Testis (tissue), 3 donors: ENCODE results near the gene MFSD12. TPM values are rescaled to one million over a fixed set of nuclear protein-coding genes. Genes with fewer than 3 reads are reported as not detected.

Experiments
- DNase-seq: peaks from one replicate; pipeline ENCODE4 v3.0.0-alpha.2; 2019
- H3K27ac ChIP-seq, 2 donors: fragments of 200-600 bp; sonication (generic); one replicate each; pipeline ENCODE4 v1.5.1; 2019
- H3K27me3 ChIP-seq: fragments of 200-600 bp; sonication (generic); one replicate; pipeline ENCODE4 v1.5.1; 2019
- H3K36me3 ChIP-seq: fragments of 200-600 bp; sonication (generic); one replicate; pipeline ENCODE4 v1.5.1; 2017; ENCODE audit warnings: low read depth; ENCODE audit errors: missing control alignments
- H3K4me1 ChIP-seq: fragments of 200-600 bp; sonication (generic); one replicate; pipeline ENCODE4 v1.5.1; 2019
- H3K4me3 ChIP-seq, 2 donors: fragments of 200-600 bp; sonication (generic); one replicate each; pipeline ENCODE4 v1.5.1; 2017 to 2019
- H3K9me3 ChIP-seq: fragments of 200-600 bp; sonication (generic); one replicate; pipeline ENCODE4 v1.5.1; 2017
- POLR2A ChIP-seq: fragments of 450-650 bp; IDR thresholded peaks from one replicate; pipeline ENCODE4 v1.6.1; 2017; ENCODE audit warnings: antibody characterized with exemption, mild to moderate bottlenecking, moderate library complexity
- WGBS, 2 donors: methylation state at CpG; one replicate each; pipeline ENCODE4 v1.1.5; 2018; 5-methylcytosine and 5-hydroxymethylcytosine counted together
- intact Hi-C: fragments of 100-400 bp; cut with DNase I; formaldehyde crosslinking; loops from one replicate; pipeline ENCODE4 v1.15.1; 2023; ENCODE audit warnings: low total_unique reads
- polyA plus RNA-seq: library from polyadenylated mRNA; stranded (reverse); fragments of 350-450 nt; fragmentation: Illumina TruSeq; extraction: RNeasy Lipid Tissue Mini Kit (QIAGEN cat#74804); gene quantifications from one replicate; pipeline ENCODE4 v1.2.3, GENCODE V29; 2014; ENCODE audit warnings: low read depth, low replicate concordance; ENCODE audit not compliant: insufficient read depth
- total RNA-seq, 2 donors: library from RNA; depleted of rRNA; stranded (reverse); fragments of >200 nt; gene quantifications; one replicate each; pipeline ENCODE4 v1.2.3, GENCODE V29; 2016
- TF ChIP-seq, protein P1 (sequence below), 3 experiments: fragments of 450-650 bp in 2 of 3; fragments of 200-600 bp in 1 of 3; sonication (generic) in 1 of 3; IDR thresholded peaks; one replicate each; pipeline ENCODE4 v1.5.1; 2016 to 2019; ENCODE audit warnings: antibody characterized with exemption in 3 of 3, mild to moderate bottlenecking in 2 of 3, moderate library complexity in 1 of 3

The MFSD12 gene
- total and polyA plus RNA-seq, 3 donors from 2014 or later = 32.8 to 95.1 (median 83.9) TPM

DNA sequence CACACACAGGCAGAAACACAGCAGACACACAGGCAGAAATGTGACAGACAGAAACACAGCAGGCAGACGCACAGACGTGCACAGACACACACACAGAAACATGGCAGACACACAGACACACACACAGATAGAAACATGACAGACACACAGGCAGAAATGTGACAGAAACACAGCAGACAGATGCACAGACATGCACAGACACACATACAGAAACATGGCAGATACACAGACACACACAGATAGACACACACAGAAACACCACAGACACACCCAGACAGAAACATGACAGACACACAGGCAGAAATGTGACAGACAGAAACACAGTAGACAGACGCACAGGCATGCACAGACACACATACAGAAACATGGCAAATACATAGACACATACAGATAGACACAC is 48.0 kb upstream of the MFSD12 start:
- H3K27me3 ChIP-seq = no peaks in the 10 kb centered on the region
- intact Hi-C loops = no loop called here
- no peaks in the 10 kb centered on the region for H3K9me3 ChIP-seq
- 86 to 87% methylated on average over 3 of the region's 3 CpGs for WGBS, 2 donors
- H3K36me3 ChIP-seq = no peaks in the 10 kb centered on the region
- no peak overlapping the region for H3K4me3 ChIP-seq
- peaks cover 34% of the 10 kb centered on the region for H3K4me1 ChIP-seq
- no peak overlapping the region for H3K27ac ChIP-seq
- DNase-seq = no peak
- no peak for TF ChIP-seq POLR2A
- TF ChIP-seq, protein P1, sequence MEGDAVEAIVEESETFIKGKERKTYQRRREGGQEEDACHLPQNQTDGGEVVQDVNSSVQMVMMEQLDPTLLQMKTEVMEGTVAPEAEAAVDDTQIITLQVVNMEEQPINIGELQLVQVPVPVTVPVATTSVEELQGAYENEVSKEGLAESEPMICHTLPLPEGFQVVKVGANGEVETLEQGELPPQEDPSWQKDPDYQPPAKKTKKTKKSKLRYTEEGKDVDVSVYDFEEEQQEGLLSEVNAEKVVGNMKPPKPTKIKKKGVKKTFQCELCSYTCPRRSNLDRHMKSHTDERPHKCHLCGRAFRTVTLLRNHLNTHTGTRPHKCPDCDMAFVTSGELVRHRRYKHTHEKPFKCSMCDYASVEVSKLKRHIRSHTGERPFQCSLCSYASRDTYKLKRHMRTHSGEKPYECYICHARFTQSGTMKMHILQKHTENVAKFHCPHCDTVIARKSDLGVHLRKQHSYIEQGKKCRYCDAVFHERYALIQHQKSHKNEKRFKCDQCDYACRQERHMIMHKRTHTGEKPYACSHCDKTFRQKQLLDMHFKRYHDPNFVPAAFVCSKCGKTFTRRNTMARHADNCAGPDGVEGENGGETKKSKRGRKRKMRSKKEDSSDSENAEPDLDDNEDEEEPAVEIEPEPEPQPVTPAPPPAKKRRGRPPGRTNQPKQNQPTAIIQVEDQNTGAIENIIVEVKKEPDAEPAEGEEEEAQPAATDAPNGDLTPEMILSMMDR (IDR thresholded peaks at IDR 0.05) = no peak

DNA sequence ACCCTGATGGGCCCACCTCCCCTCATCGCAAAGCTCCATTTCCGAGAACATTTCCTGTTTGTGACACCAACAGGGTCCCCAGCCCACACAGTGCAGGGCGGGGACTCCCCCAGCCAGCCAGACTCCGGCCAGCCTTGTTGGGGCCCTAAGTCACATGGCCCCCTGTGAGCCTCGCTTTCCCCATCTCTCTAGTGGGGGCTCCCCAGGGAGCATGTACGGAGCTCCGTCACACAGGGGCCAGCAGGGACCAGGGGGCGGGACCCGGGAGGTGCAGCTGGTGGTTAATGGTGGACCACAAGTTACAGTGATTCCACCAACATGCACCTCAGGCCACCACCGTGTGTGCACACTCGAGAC is 47.6 kb upstream of the MFSD12 start:
- no peaks in the 10 kb centered on the region for H3K9me3 ChIP-seq
- no peak overlapping the region for H3K4me3 ChIP-seq
- 50 to 72% methylated on average over 1 to 11 of the region's 11 CpGs for WGBS, 2 donors
- no peaks in the 10 kb centered on the region for H3K36me3 ChIP-seq
- TF ChIP-seq, protein P1 (IDR thresholded peaks at IDR 0.05) = no peak
- TF ChIP-seq POLR2A = no peak
- DNase-seq = no peak
- H3K27ac ChIP-seq = no peak overlapping the region
- intact Hi-C loops = no loop called here
- H3K4me1 ChIP-seq = peaks cover 30% of the 10 kb centered on the region
- no peaks in the 10 kb centered on the region for H3K27me3 ChIP-seq

DNA sequence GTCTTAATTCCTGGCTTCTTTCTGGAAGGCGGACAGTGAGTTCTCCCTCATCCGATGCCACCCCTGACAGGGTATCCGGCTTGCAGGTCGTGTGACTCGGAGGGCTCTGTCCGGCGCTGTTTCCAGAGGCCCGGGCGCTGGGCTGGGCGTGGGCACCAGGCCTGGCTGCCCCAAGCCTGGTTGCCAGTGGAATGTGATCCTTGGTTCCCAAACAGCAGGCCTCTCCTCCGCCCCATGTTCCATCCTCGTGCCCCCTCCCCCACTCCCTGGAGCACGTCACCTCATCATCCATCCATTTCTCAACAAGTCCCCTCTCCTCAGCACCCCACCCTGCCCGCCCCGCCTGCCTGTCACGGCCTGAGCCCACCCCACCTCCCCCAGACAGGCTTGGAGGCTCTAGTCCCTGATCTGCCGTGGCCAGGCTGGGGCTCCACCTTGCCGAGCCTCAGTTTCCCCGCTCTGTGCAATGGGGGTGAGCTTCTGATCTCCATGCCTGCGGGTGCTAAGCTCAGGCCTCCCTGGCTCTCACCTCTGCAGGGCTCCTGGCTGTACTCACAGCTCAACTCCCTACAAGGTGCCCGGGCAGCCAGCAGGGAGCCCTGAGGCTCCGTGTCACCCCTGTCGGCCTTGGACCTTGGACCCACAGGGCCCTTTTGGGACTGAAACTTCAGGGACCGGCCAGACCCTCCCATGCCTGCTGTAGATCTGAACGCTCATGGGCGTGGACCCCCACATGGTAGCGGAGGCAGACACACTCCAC is 47.0 kb upstream of the MFSD12 start:
- DNase-seq = no peak
- intact Hi-C loops = no loop called here
- Histone ChIP-seq H3K9me3 (no peaks in the 10 kb centered on the region), H3K27ac (no peak overlapping the region), H3K4me1 (peaks cover 29% of the 10 kb centered on the region), H3K27me3 (no peaks in the 10 kb centered on the region), H3K4me3 (no peak overlapping the region), H3K36me3 (no peaks in the 10 kb centered on the region)
- TF ChIP-seq, protein P1 (IDR thresholded peaks at IDR 0.05) = no peak
- no peak for TF ChIP-seq POLR2A
- 87 to 89% methylated on average over 23 to 27 of the region's 27 CpGs for WGBS, 2 donors

DNA sequence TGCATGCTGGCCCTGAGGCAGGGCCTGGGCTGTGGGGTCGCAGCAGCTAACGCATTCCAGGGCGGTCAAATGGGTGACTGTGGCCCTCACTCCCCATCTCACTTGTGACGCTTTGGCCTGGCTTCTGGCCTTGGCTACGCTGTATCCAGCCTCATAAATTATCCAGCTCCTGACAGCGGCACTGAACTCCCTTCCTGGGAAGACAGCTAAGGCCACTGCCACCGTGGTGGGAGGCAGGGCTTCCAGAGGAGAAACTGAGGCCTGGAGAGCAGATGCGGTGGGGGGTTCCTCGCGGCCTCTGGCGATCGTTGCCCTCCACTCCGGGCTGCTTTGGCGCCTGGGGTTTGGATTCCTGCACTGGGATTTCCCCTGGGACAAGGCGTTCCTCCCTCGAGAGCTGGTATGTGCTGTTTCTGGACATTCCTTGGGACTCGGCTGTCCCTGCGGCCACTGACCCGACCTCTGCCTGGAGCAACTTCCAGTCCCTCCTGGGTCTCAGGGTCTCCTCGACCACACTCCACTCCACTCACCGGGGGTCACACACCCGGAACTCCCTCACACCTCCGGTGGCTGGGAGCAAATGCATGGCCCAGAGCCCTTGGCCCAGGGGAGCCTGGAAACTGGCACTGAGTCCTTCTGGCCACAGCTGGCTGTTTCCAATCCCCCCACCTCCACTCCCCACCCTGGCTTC is 45.9 kb upstream of the MFSD12 start:
- no peaks in the 10 kb centered on the region for H3K27me3 ChIP-seq
- no peak overlapping the region for H3K27ac ChIP-seq
- no peak for DNase-seq
- H3K4me3 ChIP-seq = no peak overlapping the region
- H3K9me3 ChIP-seq = no peaks in the 10 kb centered on the region
- WGBS, 2 donors = 58 to 64% methylated on average over 16 to 23 of the region's 23 CpGs
- intact Hi-C loops = no loop called here
- H3K4me1 ChIP-seq = peaks cover 17% of the 10 kb centered on the region
- no peaks in the 10 kb centered on the region for H3K36me3 ChIP-seq
- TF ChIP-seq, protein P1 (IDR thresholded peaks at IDR 0.05) = no peak
- no peak for TF ChIP-seq POLR2A
